ENCODE data around the gene LGALS7. TPM values are rescaled to one million over a fixed set of nuclear protein-coding genes. Genes with fewer than 3 reads are reported as not detected.
"Not testable (repeated sequence)": the region's sequence is repeated elsewhere in the genome, so short reads cannot be mapped to it uniquely, and the experiment has no call there.

Gene LGALS7
- total and polyA plus RNA-seq, 2 of the 13 experiments (the other 11 are each of a cell fraction or from before 2014, with no cell fraction given): 0.73 TPM; not detected in 1

- intact Hi-C loops (cut with micrococcal nuclease; ENCODE audit: unreplicated experiment): not testable (repeated sequence)
Observed at GRCh38 chr19:38753783-38754182, 19.5 kb downstream of the LGALS7 start.

GRCh38 chr19:38745316-38745715, 28.0 kb downstream of the LGALS7 start:
- Histone ChIP-seq H3K27ac (ENCODE audit: extremely low read length, insufficient read depth, low read length) (no peak overlapping the region), H3K9me3 (ENCODE audit: low read length) (no peaks in the 10 kb centered on the region), H3K36me3 (replicated peaks in 1 of 2; ENCODE audit: control insufficient read depth in 1 of 2, insufficient read depth in 2 of 2, low read length in 2 of 2) (no peaks in the 10 kb centered on the region), H3K9ac (ENCODE audit: insufficient read depth, low read depth, low read length) (no peak overlapping the region), H2AFZ (ENCODE audit: low read length) (no peak overlapping the region), H3K27me3 (ENCODE audit: control insufficient read depth in 1 of 2, insufficient read depth in 2 of 2, low read length in 2 of 2) (no peaks in the 10 kb centered on the region), H4K20me1 (ENCODE audit: insufficient read depth, low read length) (no peaks in the 10 kb centered on the region), H3K79me2 (ENCODE audit: insufficient read depth, low read length) (no peaks in the 10 kb centered on the region), H3K4me3 (replicated peaks in 1 of 3; ENCODE audit: insufficient read depth in 1 of 3, low read depth in 2 of 3, low read length in 3 of 3) (no peak overlapping the region), H3K4me1 (ENCODE audit: insufficient read depth, low read length) (peaks cover 29% of the 10 kb centered on the region), H3K4me2 (ENCODE audit: low read depth, low read length) (no peak overlapping the region)
- in situ Hi-C loops (cut with HindIII; ENCODE audit: extremely low pct_ligation_motif_present, low pct_unique_long_range_greater_than_20kb): loop anchor here (25.0 kb wide), 1 partner anchor 167 kb away; the partner anchor contains the start of gene CCER2
- peak; percentile 46 for ATAC-seq
- WGBS (ENCODE audit: low lambda C conversion rate): 67% methylated on average over 6 of the region's 7 CpGs
- no TSS peak for BruUV-seq (replicated peaks)
- no peak for FAIRE-seq
- no peak for DNase-seq (ENCODE audit: low spot score)
- ChIA-PET POLR2A (no interaction called here), CTCF (ENCODE audit: low intra/inter-chr PET ratio, low total read pairs) (no interaction called here)
- intact Hi-C loops (cut with micrococcal nuclease; ENCODE audit: unreplicated experiment): no loop called here
- TF ChIP-seq POLR2A (IDR thresholded peaks at IDR 0.05; ENCODE audit: insufficient read depth in 1 of 2, low read depth in 2 of 2, low read length in 2 of 2) (peak in 1 of 2 experiments; percentile 21; a peak in 1 of 4 replicates), ZFP91 (CRISPR knock-in tag; IDR thresholded peaks at IDR 0.05; ENCODE audit: borderline replicate concordance) (0 out of 2 replicates have a peak, but pooled peaks have one; percentile 39), ZBTB33 (CRISPR knock-in tag; IDR thresholded peaks at IDR 0.05) (peak; percentile 20; the same call in 1 of the 2 replicates), CENPT (CRISPR knock-in tag; IDR thresholded peaks at IDR 0.05; ENCODE audit: low read depth) (peak; percentile 37; the same call in 1 of the 2 replicates), MNT (IDR thresholded peaks at IDR 0.05) (no peak), MIXL1 (CRISPR knock-in tag; IDR thresholded peaks at IDR 0.05) (no peak), SP140L (CRISPR knock-in tag; IDR thresholded peaks at IDR 0.05; ENCODE audit: borderline replicate concordance) (no peak), ZNF20 (CRISPR knock-in tag; IDR thresholded peaks at IDR 0.05) (no peak)

More at GRCh38 chr19:38753783-38754182, 19.5 kb downstream of the LGALS7 start:
- H3K36me3 ChIP-seq (replicated peaks in 1 of 2; ENCODE audit: control insufficient read depth in 1 of 2, insufficient read depth in 2 of 2, low read length in 2 of 2); H3K4me2 ChIP-seq (ENCODE audit: low read depth, low read length); H3K27ac ChIP-seq (ENCODE audit: extremely low read length, insufficient read depth, low read length); FAIRE-seq; ATAC-seq; H3K27me3 ChIP-seq (ENCODE audit: control insufficient read depth in 1 of 2, insufficient read depth in 2 of 2, low read length in 2 of 2); H3K79me2 ChIP-seq (ENCODE audit: insufficient read depth, low read length); in situ Hi-C loops (cut with HindIII; ENCODE audit: extremely low pct_ligation_motif_present, low pct_unique_long_range_greater_than_20kb); H4K20me1 ChIP-seq (ENCODE audit: insufficient read depth, low read length); DNase-seq (ENCODE audit: low spot score); H2AFZ ChIP-seq (ENCODE audit: low read length); H3K9ac ChIP-seq (ENCODE audit: insufficient read depth, low read depth, low read length); BruUV-seq (replicated peaks); CTCF ChIA-PET (ENCODE audit: low intra/inter-chr PET ratio, low total read pairs); POLR2A ChIA-PET; H3K4me3 ChIP-seq (replicated peaks in 1 of 3; ENCODE audit: insufficient read depth in 1 of 3, low read depth in 2 of 3, low read length in 3 of 3); H3K9me3 ChIP-seq (ENCODE audit: low read length): not testable (repeated sequence)
- H3K4me1 ChIP-seq (ENCODE audit: insufficient read depth, low read length): peaks cover 37% of the 10 kb centered on the region
- 75% methylated on average over 3 of the region's 3 CpGs for WGBS (ENCODE audit: low lambda C conversion rate)

Data from HepG2 (cell line).